Mucosa of stomach (tissue), 1 donor: ENCODE measurements around the gene KCTD17.

Experiments
- H3K27me3 ChIP-seq: one replicate; pipeline ENCODE4 v1.7.0; 2013; ENCODE audit warnings: mild to moderate bottlenecking, low read length; ENCODE audit not compliant: control insufficient read depth, insufficient read depth
- H3K36me3 ChIP-seq: one replicate; pipeline ENCODE4 v1.7.0; 2013; ENCODE audit warnings: low read length; ENCODE audit not compliant: control insufficient read depth, insufficient read depth
- H3K4me1 ChIP-seq: one replicate; pipeline ENCODE4 v1.7.0; 2013; ENCODE audit warnings: mild to moderate bottlenecking, low read length; ENCODE audit not compliant: control insufficient read depth, insufficient read depth
- H3K4me3 ChIP-seq: one replicate; pipeline ENCODE4 v1.7.0; 2013; ENCODE audit warnings: low read length
- H3K9ac ChIP-seq: one replicate; pipeline ENCODE4 v1.7.0; 2013; ENCODE audit warnings: mild to moderate bottlenecking, low read length, moderate library complexity
- H3K9me3 ChIP-seq: one replicate; pipeline ENCODE4 v1.7.0; 2013; ENCODE audit warnings: mild to moderate bottlenecking, low read length, moderate library complexity; ENCODE audit not compliant: control insufficient read depth
- donor health status: Pancreatic carcinoma.

Gene KCTD17

GRCh38 chr22:37060801-37061610 lies 9.5 kb downstream of the KCTD17 start:
- Histone ChIP-seq H3K36me3 (no peaks in the 10 kb centered on the region), H3K4me1 (no peaks in the 10 kb centered on the region), H3K4me3 (no peak overlapping the region), H3K9ac (no peak overlapping the region), H3K27me3 (no peaks in the 10 kb centered on the region), H3K9me3 (no peaks in the 10 kb centered on the region)

- H3K4me3 ChIP-seq = no peak overlapping the region
- H3K36me3 ChIP-seq = no peaks in the 10 kb centered on the region
- no peaks in the 10 kb centered on the region for H3K4me1 ChIP-seq
- H3K27me3 ChIP-seq = no peaks in the 10 kb centered on the region
- no peaks in the 10 kb centered on the region for H3K9me3 ChIP-seq
- no peak overlapping the region for H3K9ac ChIP-seq
Measured at GRCh38 chr22:37061611-37062375, 10.3 kb downstream of the KCTD17 start.

GRCh38 chr22:37062376-37062675 lies 10.8 kb downstream of the KCTD17 start:
- H3K9ac ChIP-seq = no peak overlapping the region
- no peaks in the 10 kb centered on the region for H3K9me3 ChIP-seq
- H3K4me3 ChIP-seq = no peak overlapping the region
- H3K4me1 ChIP-seq = no peaks in the 10 kb centered on the region
- H3K36me3 ChIP-seq = no peaks in the 10 kb centered on the region
- H3K27me3 ChIP-seq = no peaks in the 10 kb centered on the region

- no peaks in the 10 kb centered on the region for H3K36me3 ChIP-seq
- H3K9me3 ChIP-seq = no peaks in the 10 kb centered on the region
- no peaks in the 10 kb centered on the region for H3K4me1 ChIP-seq
- peaks cover 4% of the 10 kb centered on the region for H3K27me3 ChIP-seq
- H3K9ac ChIP-seq = no peak overlapping the region
- no peak overlapping the region for H3K4me3 ChIP-seq
Measured at GRCh38 chr22:37062702-37063381, 11.3 kb downstream of the KCTD17 start.

- H3K4me3 ChIP-seq = no peak overlapping the region
- H3K27me3 ChIP-seq = peaks cover 13% of the 10 kb centered on the region
- H3K36me3 ChIP-seq = no peaks in the 10 kb centered on the region
- H3K9me3 ChIP-seq = no peaks in the 10 kb centered on the region
- no peak overlapping the region for H3K9ac ChIP-seq
- H3K4me1 ChIP-seq = no peaks in the 10 kb centered on the region
Measured at GRCh38 chr22:37063431-37064420, 12.2 kb downstream of the KCTD17 start.

- H3K9ac ChIP-seq = no peak overlapping the region
- no peak overlapping the region for H3K4me3 ChIP-seq
Measured at GRCh38 chr22:37064553-37064952, 13.0 kb downstream of the KCTD17 start.

GRCh38 chr22:37065180-37065579 lies 13.6 kb downstream of the KCTD17 start:
- Histone ChIP-seq H3K9ac (no peak overlapping the region), H3K9me3 (no peaks in the 10 kb centered on the region), H3K36me3 (no peaks in the 10 kb centered on the region), H3K4me3 (no peak overlapping the region), H3K4me1 (no peaks in the 10 kb centered on the region), H3K27me3 (peaks cover 27% of the 10 kb centered on the region)

More at GRCh38 chr22:37064553-37064952, 13.0 kb downstream of the KCTD17 start:
- Histone ChIP-seq H3K9me3 (no peaks in the 10 kb centered on the region), H3K27me3 (peaks cover 21% of the 10 kb centered on the region), H3K36me3 (no peaks in the 10 kb centered on the region), H3K4me1 (no peaks in the 10 kb centered on the region)

- Histone ChIP-seq H3K4me3 (no peak overlapping the region), H3K4me1 (no peaks in the 10 kb centered on the region), H3K36me3 (no peaks in the 10 kb centered on the region), H3K9me3 (no peaks in the 10 kb centered on the region), H3K27me3 (peaks cover 34% of the 10 kb centered on the region), H3K9ac (no peak overlapping the region)
Measured at GRCh38 chr22:37065961-37066360, 14.4 kb downstream of the KCTD17 start.

- Histone ChIP-seq H3K9ac (no peak overlapping the region), H3K27me3 (peaks cover 36% of the 10 kb centered on the region), H3K9me3 (no peaks in the 10 kb centered on the region), H3K4me3 (no peak overlapping the region), H3K4me1 (no peaks in the 10 kb centered on the region), H3K36me3 (no peaks in the 10 kb centered on the region)
Measured at GRCh38 chr22:37067428-37067827, 15.9 kb downstream of the KCTD17 start.

GRCh38 chr22:37068859-37069258 lies 17.3 kb downstream of the KCTD17 start:
- Histone ChIP-seq H3K27me3 (peaks cover 36% of the 10 kb centered on the region), H3K9me3 (no peaks in the 10 kb centered on the region), H3K36me3 (no peaks in the 10 kb centered on the region), H3K9ac (no peak overlapping the region), H3K4me1 (no peaks in the 10 kb centered on the region), H3K4me3 (no peak overlapping the region)

- no peak overlapping the region for H3K4me3 ChIP-seq
- H3K27me3 ChIP-seq = peaks cover 36% of the 10 kb centered on the region
- H3K36me3 ChIP-seq = no peaks in the 10 kb centered on the region
- H3K9ac ChIP-seq = no peak overlapping the region
- no peaks in the 10 kb centered on the region for H3K4me1 ChIP-seq
- H3K9me3 ChIP-seq = no peaks in the 10 kb centered on the region
Measured at GRCh38 chr22:37069319-37069718, 17.8 kb downstream of the KCTD17 start.
